ENCODE data around the gene INS.
"Not testable (repeated sequence)": the region's sequence is repeated elsewhere in the genome, so short reads cannot be mapped to it uniquely, and the experiment has no call there.

Gene INS

DNA sequence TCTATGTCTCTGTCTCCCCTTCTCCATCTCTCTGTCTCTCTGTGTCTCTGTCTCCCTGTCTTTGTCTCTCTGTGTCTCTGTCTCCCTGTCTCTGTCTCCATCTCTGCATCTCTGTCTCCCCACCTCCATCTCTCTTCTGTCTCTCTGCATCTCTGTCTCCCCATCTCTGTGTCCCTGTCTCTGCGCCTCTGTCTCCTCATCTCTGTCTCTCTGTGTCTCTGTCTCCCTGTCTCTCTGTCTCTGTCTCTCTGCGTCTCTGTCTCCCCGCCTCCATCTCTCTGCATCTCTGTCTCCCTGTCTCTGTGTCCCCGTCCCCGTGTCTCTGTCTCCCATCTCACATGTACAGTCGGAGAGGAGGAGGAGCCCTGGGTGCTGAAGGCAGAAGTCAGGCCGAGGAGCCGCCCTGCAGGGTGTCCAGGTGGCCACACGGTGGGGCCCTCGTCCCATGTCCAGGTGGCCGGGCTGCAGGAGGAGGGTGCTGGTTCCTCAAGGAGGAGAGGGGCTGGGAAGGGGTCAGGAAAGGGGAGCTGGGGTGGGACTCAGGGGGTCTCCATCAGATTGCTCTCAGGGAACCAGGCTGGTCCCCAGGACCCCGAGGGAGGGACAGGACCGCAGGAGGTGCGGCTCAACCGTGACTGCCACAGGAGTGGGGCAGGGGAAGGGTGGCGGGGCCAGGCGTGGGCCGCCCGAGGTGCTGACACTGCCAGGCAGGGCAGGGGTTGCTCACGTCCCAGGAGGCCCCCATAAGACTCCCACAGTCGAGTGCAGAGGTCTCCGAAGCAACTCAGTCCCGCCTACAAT, 36.2 kb upstream of the INS start:
- Histone ChIP-seq H3K27me3 (ENCODE audit: insufficient read depth, low read length) (peaks cover 7% of the 10 kb centered on the region; the same call in 1 of the 2 replicates), H3K4me1 (ENCODE audit: insufficient read depth, low read length) (no peaks in the 10 kb centered on the region)
- WGBS, result 47% methylated on average over 23 of the region's 23 CpGs

DNA sequence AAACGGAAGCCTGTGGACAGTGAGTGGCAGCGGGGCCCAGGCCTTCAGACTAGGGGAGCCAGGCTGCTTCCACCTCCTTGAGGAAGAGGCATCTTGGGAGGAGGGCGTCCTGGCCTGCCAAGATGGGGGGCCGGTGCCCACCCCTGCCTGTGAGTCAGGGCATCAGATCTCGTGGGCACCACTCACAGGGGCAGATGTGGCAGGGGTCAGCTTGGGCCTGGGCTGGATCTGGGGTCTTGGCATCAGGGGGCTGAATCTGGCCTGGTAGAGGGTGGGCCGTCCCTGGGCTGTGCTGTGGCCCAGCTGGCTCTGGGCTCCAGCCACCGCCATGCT, 34.7 kb upstream of the INS start:
- Histone ChIP-seq H3K9me3 (ENCODE audit: insufficient read depth, low read depth, low read length) (no peaks in the 10 kb centered on the region), H3K27ac (ENCODE audit: low read depth, low read length) (no peak overlapping the region), H3K36me3 (ENCODE audit: insufficient read depth, low read length) (no peaks in the 10 kb centered on the region), H3K9ac (ENCODE audit: low read depth, low read length) (no peak overlapping the region), H3K27me3 (ENCODE audit: insufficient read depth, low read length) (peaks cover 7% of the 10 kb centered on the region; the same call in 1 of the 2 replicates), H3K4me3 (ENCODE audit: low read length) (no peak overlapping the region), H3K4me1 (ENCODE audit: insufficient read depth, low read length) (no peaks in the 10 kb centered on the region)
- 88% methylated on average over 7 of the region's 7 CpGs for WGBS

More for the DNA sequence above, 36.2 kb upstream of the INS start:
- no peaks in the 10 kb centered on the region for H3K36me3 ChIP-seq (ENCODE audit: insufficient read depth, low read length)
- H3K27ac ChIP-seq (ENCODE audit: low read depth, low read length), result no peak overlapping the region
- no peak overlapping the region for H3K4me3 ChIP-seq (ENCODE audit: low read length)
- H3K9ac ChIP-seq (ENCODE audit: low read depth, low read length), result no peak overlapping the region
- no peaks in the 10 kb centered on the region for H3K9me3 ChIP-seq (ENCODE audit: insufficient read depth, low read depth, low read length)

GRCh38 chr11:2194877-2195755, 34.1 kb upstream of the INS start:
- H3K4me1 ChIP-seq (ENCODE audit: insufficient read depth, low read length), result no peaks in the 10 kb centered on the region
- 54% methylated on average over 24 of the region's 24 CpGs for WGBS
- H3K9ac ChIP-seq (ENCODE audit: low read depth, low read length), result no peak overlapping the region
- H3K27me3 ChIP-seq (ENCODE audit: insufficient read depth, low read length), result peaks cover 7% of the 10 kb centered on the region; the same call in 1 of the 2 replicates
- H3K9me3 ChIP-seq (ENCODE audit: insufficient read depth, low read depth, low read length), result no peaks in the 10 kb centered on the region
- H3K27ac ChIP-seq (ENCODE audit: low read depth, low read length), result no peak overlapping the region
- no peak overlapping the region for H3K4me3 ChIP-seq (ENCODE audit: low read length)
- no peaks in the 10 kb centered on the region for H3K36me3 ChIP-seq (ENCODE audit: insufficient read depth, low read length)

DNA sequence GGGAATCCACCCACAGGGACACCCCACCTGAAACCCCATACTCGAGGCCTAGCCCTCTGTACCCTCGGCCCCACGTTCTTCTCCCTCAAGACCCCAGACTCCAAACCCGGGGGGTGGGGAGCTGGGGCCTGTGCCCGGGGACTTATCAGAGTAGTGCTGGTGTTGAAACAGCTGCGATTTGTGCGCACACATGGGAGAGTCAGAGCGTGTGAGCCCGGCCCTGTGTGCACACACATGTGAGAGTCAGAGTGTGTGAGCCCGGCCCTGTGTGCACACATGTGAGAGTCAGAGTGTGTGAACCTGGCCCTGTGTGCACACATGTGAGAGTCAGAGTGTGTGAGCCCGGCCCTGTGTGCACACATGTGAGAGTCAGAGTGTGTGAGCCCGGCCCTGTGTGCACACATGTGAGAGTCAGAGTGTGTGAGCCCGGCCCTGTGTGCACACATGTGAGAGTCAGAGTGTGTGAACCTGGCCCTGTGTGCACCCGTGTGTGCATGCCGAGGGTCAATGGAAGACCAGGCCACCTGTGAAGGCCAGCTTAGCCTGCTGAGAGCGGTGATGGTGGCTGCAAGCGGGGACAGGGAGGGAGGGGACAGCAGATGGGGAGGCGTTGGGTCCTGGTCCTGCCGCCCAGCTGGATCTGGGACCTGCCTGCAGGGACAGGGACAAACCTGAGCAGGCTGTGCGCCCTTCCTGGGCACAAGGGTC, 33.0 kb upstream of the INS start:
- not testable (repeated sequence) for H3K4me3 ChIP-seq (ENCODE audit: low read length); H3K27ac ChIP-seq (ENCODE audit: low read depth, low read length); H3K27me3 ChIP-seq (ENCODE audit: insufficient read depth, low read length)

DNA sequence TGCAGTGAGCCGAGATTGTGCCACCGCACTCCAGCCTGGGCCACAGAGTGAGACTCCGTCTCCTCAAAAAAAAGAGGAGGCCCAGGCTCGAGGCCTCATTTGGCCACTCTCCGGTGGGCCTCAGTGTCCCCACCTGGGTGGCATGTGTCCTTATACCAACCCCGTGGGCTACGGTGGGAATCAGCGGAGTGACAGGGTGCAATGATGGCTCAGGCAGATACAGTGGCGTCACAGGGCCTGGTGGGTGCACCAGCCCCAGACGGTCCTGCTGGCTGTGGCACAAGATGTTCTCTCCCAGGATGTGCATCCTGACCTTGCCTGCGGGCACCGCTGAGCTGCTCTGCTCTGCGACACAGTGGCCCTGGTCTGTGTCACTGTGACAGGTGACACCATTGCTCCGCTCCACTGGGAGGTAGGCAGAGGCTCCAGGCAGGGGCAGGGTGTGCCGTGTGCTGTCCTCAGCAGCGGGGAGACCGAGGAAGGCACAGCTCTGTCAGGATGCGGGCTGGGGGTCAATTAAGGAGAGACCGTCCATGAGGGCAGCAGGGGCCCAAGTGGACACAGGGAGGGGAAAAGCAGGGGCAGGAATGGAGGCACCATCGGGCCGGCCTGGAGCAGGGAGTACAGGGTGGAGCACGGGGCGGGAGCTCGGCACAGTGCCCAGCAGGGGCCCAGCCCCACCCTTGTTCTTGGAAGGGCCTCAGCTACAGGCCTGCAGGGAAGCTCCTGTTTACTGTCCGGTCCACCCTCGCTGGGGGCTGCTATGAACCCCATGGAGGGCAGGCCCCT, 32.3 kb upstream of the INS start:
- WGBS, result 92% methylated on average over 26 of the region's 26 CpGs
- Histone ChIP-seq H3K9ac (ENCODE audit: low read depth, low read length) (no peak overlapping the region), H3K36me3 (ENCODE audit: insufficient read depth, low read length) (no peaks in the 10 kb centered on the region), H3K9me3 (ENCODE audit: insufficient read depth, low read depth, low read length) (no peaks in the 10 kb centered on the region), H3K4me3 (ENCODE audit: low read length) (no peak overlapping the region), H3K27ac (ENCODE audit: low read depth, low read length) (no peak overlapping the region), H3K4me1 (ENCODE audit: insufficient read depth, low read length) (no peaks in the 10 kb centered on the region), H3K27me3 (ENCODE audit: insufficient read depth, low read length) (peaks cover 7% of the 10 kb centered on the region; the same call in 1 of the 2 replicates)

More for the DNA sequence above, 33.0 kb upstream of the INS start:
- not testable (repeated sequence) for H3K9me3 ChIP-seq (ENCODE audit: insufficient read depth, low read depth, low read length); H3K36me3 ChIP-seq (ENCODE audit: insufficient read depth, low read length); H3K4me1 ChIP-seq (ENCODE audit: insufficient read depth, low read length); H3K9ac ChIP-seq (ENCODE audit: low read depth, low read length)
- WGBS, result 82% methylated on average over 16 of the region's 20 CpGs

DNA sequence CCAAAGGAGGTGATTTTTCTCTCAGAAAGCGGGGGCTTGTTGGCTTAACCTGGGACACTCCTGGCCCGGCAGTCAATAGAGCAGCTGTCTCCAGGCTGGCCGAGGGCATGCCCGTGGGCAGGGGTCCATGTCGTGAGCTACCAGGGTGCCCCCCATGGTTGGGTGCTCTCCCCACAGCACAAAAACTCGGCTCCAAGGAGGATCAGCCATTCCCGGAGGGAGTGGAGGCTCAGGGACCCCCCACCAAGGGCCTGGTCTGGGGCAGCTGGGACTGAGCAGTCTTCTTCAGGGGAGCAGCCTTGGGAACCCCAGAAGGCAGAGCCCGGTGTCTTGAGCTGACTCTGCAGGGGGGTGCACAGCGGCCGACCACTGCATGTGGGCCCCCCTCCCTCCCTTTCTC, 31.4 kb upstream of the INS start:
- H3K4me1 ChIP-seq (ENCODE audit: insufficient read depth, low read length), result no peaks in the 10 kb centered on the region
- no peak overlapping the region for H3K27ac ChIP-seq (ENCODE audit: low read depth, low read length)
- no peaks in the 10 kb centered on the region for H3K36me3 ChIP-seq (ENCODE audit: insufficient read depth, low read length)
- peaks cover 7% of the 10 kb centered on the region; the same call in 1 of the 2 replicates for H3K27me3 ChIP-seq (ENCODE audit: insufficient read depth, low read length)
- H3K4me3 ChIP-seq (ENCODE audit: low read length), result no peak overlapping the region
- 96% methylated on average over 10 of the region's 10 CpGs for WGBS
- no peaks in the 10 kb centered on the region for H3K9me3 ChIP-seq (ENCODE audit: insufficient read depth, low read depth, low read length)
- H3K9ac ChIP-seq (ENCODE audit: low read depth, low read length), result no peak overlapping the region

DNA sequence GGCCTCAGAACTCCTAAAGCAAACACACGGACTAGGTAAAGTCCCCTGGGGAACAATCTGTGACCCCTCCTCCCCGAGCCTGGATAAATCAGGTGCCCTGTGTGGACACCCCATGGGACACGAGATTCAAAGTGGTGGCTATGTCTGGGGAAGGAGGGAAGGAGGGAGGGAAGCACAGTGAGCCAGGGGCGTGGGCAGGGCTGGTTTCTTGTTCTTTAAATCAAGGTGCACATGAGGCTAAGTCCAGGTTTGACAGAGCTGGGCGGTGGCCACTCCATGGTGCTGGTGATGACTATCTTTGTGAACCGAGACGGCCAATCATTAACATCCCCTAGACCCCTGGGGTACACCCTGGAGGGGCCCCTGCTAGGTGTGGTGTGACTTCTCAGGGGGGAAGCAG, 30.9 kb upstream of the INS start:
- Histone ChIP-seq H3K9me3 (ENCODE audit: insufficient read depth, low read depth, low read length) (no peaks in the 10 kb centered on the region), H3K9ac (ENCODE audit: low read depth, low read length) (no peak overlapping the region), H3K27me3 (ENCODE audit: insufficient read depth, low read length) (peaks cover 5% of the 10 kb centered on the region; the same call in 1 of the 2 replicates), H3K36me3 (ENCODE audit: insufficient read depth, low read length) (no peaks in the 10 kb centered on the region), H3K27ac (ENCODE audit: low read depth, low read length) (no peak overlapping the region), H3K4me3 (ENCODE audit: low read length) (no peak overlapping the region), H3K4me1 (ENCODE audit: insufficient read depth, low read length) (no peaks in the 10 kb centered on the region)
- 88% methylated on average over 7 of the region's 7 CpGs for WGBS

DNA sequence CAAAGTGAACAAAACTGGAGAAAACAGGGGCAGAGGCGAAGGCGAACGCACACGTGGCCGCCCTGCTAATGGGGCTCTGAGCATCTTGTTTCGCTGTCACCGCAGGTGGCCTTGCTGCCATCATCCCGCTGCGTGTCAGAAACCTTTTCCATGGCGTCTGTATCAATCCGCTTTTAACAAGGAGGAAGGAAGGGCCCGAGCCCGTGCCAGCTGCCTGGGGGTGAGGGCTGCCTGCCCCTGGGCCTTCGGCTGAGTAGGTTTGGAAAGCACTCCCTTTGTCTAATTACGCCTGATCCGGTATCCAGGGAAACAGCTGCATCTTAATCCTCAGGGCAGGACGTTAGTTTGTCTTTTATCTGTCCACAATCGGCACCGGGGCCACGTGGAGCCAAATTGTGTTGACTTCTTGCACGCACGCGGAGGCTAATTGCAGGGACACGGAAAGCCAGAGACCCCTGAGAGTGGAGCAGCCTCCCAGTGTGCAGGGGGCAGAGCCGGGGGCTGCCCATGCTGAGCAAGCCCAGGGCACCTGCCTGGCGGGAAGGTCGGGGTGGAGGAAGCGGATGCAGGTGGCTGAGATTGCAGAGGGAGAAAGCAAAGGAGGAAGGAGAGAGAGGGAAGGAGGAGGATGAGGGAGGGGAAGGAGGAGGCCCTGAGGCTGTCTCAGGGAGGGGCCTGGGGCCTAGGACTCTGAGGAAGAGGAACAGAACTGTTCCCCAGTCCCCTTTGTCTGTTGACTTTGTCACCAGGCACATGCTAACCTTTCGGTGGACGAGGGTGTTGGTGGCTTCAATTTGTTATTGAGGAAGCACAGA, 29.9 kb upstream of the INS start:
- Histone ChIP-seq H3K4me3 (ENCODE audit: low read length) (no peak overlapping the region), H3K9me3 (ENCODE audit: insufficient read depth, low read depth, low read length) (no peaks in the 10 kb centered on the region), H3K27ac (ENCODE audit: low read depth, low read length) (no peak overlapping the region), H3K27me3 (ENCODE audit: insufficient read depth, low read length) (no peaks in the 10 kb centered on the region), H3K4me1 (ENCODE audit: insufficient read depth, low read length) (no peaks in the 10 kb centered on the region), H3K9ac (ENCODE audit: low read depth, low read length) (no peak overlapping the region), H3K36me3 (ENCODE audit: insufficient read depth, low read length) (no peaks in the 10 kb centered on the region)
- 77% methylated on average over 30 of the region's 30 CpGs for WGBS

DNA sequence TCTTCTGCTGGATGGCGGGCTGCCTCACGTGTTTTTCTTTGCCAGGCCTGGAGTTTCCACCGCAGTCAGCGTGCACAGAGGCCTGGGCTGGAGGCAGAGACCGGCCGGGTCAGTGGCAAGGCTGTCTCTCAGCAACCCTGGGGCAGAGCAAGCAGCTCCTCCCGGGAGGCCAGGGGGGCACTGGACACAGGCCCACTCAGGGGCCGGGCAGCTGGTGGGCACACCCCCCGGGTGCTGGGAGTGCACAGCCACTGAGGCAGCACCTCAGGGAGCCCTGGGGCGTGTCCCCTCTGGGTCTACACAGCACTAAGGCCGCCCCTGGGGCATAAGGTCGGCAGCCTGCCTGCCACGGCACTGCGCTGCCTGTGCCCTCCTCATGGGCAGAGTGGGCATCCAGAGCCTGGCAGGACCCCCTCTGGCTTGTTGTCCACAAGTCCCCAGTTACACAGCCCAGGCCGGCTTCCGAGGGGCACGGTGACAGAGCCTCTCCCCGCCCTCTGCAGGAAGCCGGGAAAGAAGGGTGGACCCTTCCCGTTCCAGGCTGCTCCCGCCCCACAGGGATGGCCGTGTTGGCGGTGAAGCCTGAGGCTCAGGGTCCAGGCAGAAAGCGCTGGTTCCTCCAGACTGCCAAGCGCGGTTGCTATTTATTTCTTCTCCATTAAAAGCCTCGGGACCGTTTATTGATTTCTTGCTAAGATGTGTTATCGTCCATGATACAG, 29.1 kb upstream of the INS start:
- Histone ChIP-seq H3K9me3 (ENCODE audit: insufficient read depth, low read depth, low read length) (no peaks in the 10 kb centered on the region), H3K4me3 (ENCODE audit: low read length) (no peak overlapping the region), H3K27me3 (ENCODE audit: insufficient read depth, low read length) (no peaks in the 10 kb centered on the region), H3K4me1 (ENCODE audit: insufficient read depth, low read length) (no peaks in the 10 kb centered on the region), H3K36me3 (ENCODE audit: insufficient read depth, low read length) (no peaks in the 10 kb centered on the region), H3K9ac (ENCODE audit: low read depth, low read length) (no peak overlapping the region), H3K27ac (ENCODE audit: low read depth, low read length) (no peak overlapping the region)
- 87% methylated on average over 29 of the region's 29 CpGs for WGBS
